GM19193 (cell line): ENCODE measurements around the gene DDAH1.

ENCODE experiments used
- POLR2A ChIP-seq: IDR thresholded peaks from 4 replicates; pipeline ENCODE4 v1.6.1; 2011; ENCODE audit not compliant: insufficient read depth, insufficient read length; ENCODE audit errors: extremely low read depth

Gene DDAH1

GRCh38 chr1:85282424-85282823 is 182.5 kb downstream of the DDAH1 start:
- TF ChIP-seq POLR2A: no peak

GRCh38 chr1:85280636-85281035 is 184.3 kb downstream of the DDAH1 start:
- TF ChIP-seq POLR2A: no peak

- TF ChIP-seq POLR2A: no peak
These were observed 185.4 kb downstream of the DDAH1 start for GRCh38 chr1:85279458-85280080.

- TF ChIP-seq POLR2A: no peak
These were observed 186.1 kb downstream of the DDAH1 start for GRCh38 chr1:85278853-85279314.

GRCh38 chr1:85277802-85278201 is 187.2 kb downstream of the DDAH1 start:
- no peak for TF ChIP-seq POLR2A

GRCh38 chr1:85276978-85277639 is 187.8 kb downstream of the DDAH1 start:
- TF ChIP-seq POLR2A: no peak

- peak; percentile 70 for TF ChIP-seq POLR2A
These were observed 188.6 kb downstream of the DDAH1 start, which contains the start of gene BCL10 for GRCh38 chr1:85276215-85276977. BCL10 (minus strand) TSS chr1:85276632; CDS start chr1:85276352, 280 bp downstream.

- TF ChIP-seq POLR2A: peak; percentile 73
These were observed 189.2 kb downstream of the DDAH1 start for GRCh38 chr1:85275701-85276214.

GRCh38 chr1:85274969-85275453 is 189.9 kb downstream of the DDAH1 start:
- TF ChIP-seq POLR2A: no peak

- no peak for TF ChIP-seq POLR2A
These were observed 191.6 kb downstream of the DDAH1 start for GRCh38 chr1:85273397-85273796.

GRCh38 chr1:85268801-85269585 is 196.0 kb downstream of the DDAH1 start:
- TF ChIP-seq POLR2A: no peak
